GM19025 (cell line): ENCODE results near the gene SMARCD3.

Experiments used
- ATAC-seq: cut with Tn5 transposase; IDR thresholded peaks from one replicate; pipeline ENCODE4 v1.9.1; 2021; ENCODE audit warnings: mild to moderate bottlenecking, low read depth, moderate library complexity; ENCODE audit not compliant: unreplicated experiment

SMARCD3 gene

GRCh38 chr7:151193203-151193978 lies 55.1 kb downstream of the SMARCD3 start:
- ATAC-seq, result no peak

GRCh38 chr7:151192002-151192539 lies 56.4 kb downstream of the SMARCD3 start:
- ATAC-seq, result no peak

- no peak for ATAC-seq
Observed at GRCh38 chr7:151191544-151191943, 57.0 kb downstream of the SMARCD3 start.

- ATAC-seq, result no peak
Observed at GRCh38 chr7:151189038-151189437, 59.5 kb downstream of the SMARCD3 start.
